D721Med (cell line): Measurements from ENCODE around the gene SRPK2.
A peak's percentile ranks its signal among the peaks of the same experiment; 100 is the strongest.
"Not testable (repeated sequence)": the region's sequence is repeated elsewhere in the genome, so short reads cannot be mapped to it uniquely, and the experiment has no call there.

Source experiments
- DNase-seq: peaks from one replicate; pipeline ENCODE4 v3.0.0; 2011; ENCODE audit warnings: low spot score; ENCODE audit not compliant: insufficient read length
- FAIRE-seq: peaks from 2 replicates; lab custom pipeline; 2011; peaks lifted over from hg19 to GRCh38; lab: Jason Lieb, UNC
- TF ChIP-seq, protein P1 (sequence below): IDR thresholded peaks from 2 replicates; pipeline ENCODE4 v1.5.1; 2012; ENCODE audit warnings: mild to moderate bottlenecking, control low read depth; ENCODE audit not compliant: insufficient read depth; ENCODE audit errors: missing control alignments

The SRPK2 gene

GRCh38 chr7:105264707-105265106 is 124.0 kb downstream of the SRPK2 start:
- DNase-seq (no peak), FAIRE-seq (no peak)
- TF ChIP-seq, protein P1, sequence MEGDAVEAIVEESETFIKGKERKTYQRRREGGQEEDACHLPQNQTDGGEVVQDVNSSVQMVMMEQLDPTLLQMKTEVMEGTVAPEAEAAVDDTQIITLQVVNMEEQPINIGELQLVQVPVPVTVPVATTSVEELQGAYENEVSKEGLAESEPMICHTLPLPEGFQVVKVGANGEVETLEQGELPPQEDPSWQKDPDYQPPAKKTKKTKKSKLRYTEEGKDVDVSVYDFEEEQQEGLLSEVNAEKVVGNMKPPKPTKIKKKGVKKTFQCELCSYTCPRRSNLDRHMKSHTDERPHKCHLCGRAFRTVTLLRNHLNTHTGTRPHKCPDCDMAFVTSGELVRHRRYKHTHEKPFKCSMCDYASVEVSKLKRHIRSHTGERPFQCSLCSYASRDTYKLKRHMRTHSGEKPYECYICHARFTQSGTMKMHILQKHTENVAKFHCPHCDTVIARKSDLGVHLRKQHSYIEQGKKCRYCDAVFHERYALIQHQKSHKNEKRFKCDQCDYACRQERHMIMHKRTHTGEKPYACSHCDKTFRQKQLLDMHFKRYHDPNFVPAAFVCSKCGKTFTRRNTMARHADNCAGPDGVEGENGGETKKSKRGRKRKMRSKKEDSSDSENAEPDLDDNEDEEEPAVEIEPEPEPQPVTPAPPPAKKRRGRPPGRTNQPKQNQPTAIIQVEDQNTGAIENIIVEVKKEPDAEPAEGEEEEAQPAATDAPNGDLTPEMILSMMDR: no peak

DNA sequence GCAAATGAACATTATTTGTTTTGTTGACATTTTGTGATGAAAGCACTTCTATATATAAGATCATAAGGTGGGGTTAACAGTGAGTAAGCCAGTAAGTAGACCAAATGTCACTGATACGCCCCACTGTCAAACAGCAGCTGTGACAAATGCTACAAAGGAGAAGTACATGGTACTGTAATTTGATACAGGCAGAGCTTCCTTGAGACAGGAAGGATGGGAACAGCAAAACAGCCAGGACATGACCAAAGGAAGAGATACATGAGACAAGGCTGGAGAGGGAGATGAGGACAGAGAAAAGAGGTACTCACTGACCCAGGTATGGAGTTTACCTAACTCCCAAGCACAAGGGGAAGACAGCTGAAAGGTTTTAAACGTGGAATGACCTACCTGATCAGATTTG is 127.0 kb downstream of the SRPK2 start:
- no peak for FAIRE-seq
- DNase-seq: no peak
- TF ChIP-seq, protein P1: no peak

- DNase-seq: not testable (repeated sequence)
These were observed 128.4 kb downstream of the SRPK2 start for GRCh38 chr7:105260201-105260871.

GRCh38 chr7:105258919-105259318 is 129.8 kb downstream of the SRPK2 start:
- not testable (repeated sequence) for DNase-seq, FAIRE-seq

More at GRCh38 chr7:105260201-105260871, 128.4 kb downstream of the SRPK2 start:
- not testable (repeated sequence) for FAIRE-seq

DNA sequence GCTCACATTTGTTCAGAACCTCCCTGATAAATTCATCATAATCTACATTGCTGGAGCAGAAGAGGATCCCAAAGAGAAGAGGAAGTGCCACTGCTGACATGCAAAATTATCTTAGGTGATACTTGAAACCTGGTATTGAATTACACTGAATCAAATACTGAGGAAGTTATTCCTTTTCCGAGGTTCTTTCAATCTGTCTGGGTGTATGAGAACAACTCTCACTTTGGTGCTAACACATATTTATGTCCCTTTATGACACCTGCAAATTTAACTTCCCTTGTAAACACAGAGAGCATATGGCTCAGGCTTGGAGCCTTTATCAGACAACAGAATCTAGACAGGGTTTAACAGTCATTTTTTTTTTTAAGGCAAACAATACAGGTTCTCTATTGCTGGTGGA is 131.4 kb downstream of the SRPK2 start:
- FAIRE-seq (no peak), DNase-seq (no peak)
- TF ChIP-seq, protein P1: no peak

GRCh38 chr7:105256761-105257231 is 131.9 kb downstream of the SRPK2 start:
- DNase-seq (no peak), FAIRE-seq (no peak)
- TF ChIP-seq, protein P1: no peak

DNA sequence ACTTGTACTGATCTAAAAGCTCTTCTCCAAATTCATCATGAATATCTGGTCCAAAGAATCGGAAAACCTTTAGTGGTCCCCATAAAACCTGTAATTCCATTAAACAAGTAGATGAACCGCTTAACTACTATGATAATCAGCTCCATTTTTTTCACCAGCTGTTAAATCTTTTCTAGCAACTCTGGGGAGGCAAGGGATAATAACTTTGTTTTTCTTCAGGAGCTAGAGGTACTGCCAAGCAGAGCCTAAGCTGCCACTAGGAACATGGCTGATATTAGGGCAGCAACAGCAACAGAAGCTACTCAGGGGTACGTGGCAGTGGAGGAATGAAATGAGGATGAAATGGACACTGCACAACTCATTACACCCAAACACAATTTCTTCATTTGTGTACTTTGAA is 138.0 kb downstream of the SRPK2 start:
- TF ChIP-seq, protein P1: no peak
- DNase-seq (no peak), FAIRE-seq (peak; percentile 71)

- FAIRE-seq (no peak), DNase-seq (no peak)
- TF ChIP-seq, protein P1: no peak
These were observed 138.5 kb downstream of the SRPK2 start for GRCh38 chr7:105250239-105250638.
